ENCODE measurements around the gene FMO3. TPM values are rescaled to one million over a fixed set of nuclear protein-coding genes. Genes with fewer than 3 reads are reported as not detected.

The FMO3 gene
- total RNA-seq (not detected), polyA plus RNA-seq (not detected)

GRCh38 chr1:171090604-171091003 lies at the start of gene FMO3:
TSS of gene FMO3 (plus strand) at chr1:171090905. CDS start at chr1:171092659, 1,754 bp downstream.
- Mint-ChIP-seq H3K9me3 (no peaks in the 10 kb centered on the region), H3K27me3 (no peaks in the 10 kb centered on the region), H3K36me3 (peaks cover 0 to 2% (median 0%) of the 10 kb centered on the region in 3 donors), H3K4me1 (no peaks in the 10 kb centered on the region), H3K4me3 (no peak within 1 kb of the TSS), H3K27ac (no peak within 1 kb of the TSS)
- ChIA-PET CTCF (no interaction called here), POLR2A (no interaction called here)
- Histone ChIP-seq H3K27me3 (ENCODE audit: insufficient read depth, low read length, poor library complexity, severe bottlenecking) (no peaks in the 10 kb centered on the region), H3K27ac (ENCODE audit: low read depth, low read length) (no peak within 1 kb of the TSS), H3K9me3 (ENCODE audit: low read length) (no peaks in the 10 kb centered on the region), H3K36me3 (ENCODE audit: insufficient read depth, low read length) (no peaks in the 10 kb centered on the region), H3K4me1 (ENCODE audit: insufficient read depth, low read length) (no peaks in the 10 kb centered on the region), H3K4me3 (ENCODE audit: low read length) (no peak within 1 kb of the TSS)
- DNase-seq: no peak

GRCh38 chr1:171048014-171048413 lies 42.7 kb upstream of the FMO3 start:
- H3K9me3 ChIP-seq (ENCODE audit: low read length): no peaks in the 10 kb centered on the region
- no peaks in the 10 kb centered on the region for H3K27me3 ChIP-seq (ENCODE audit: insufficient read depth, low read length, poor library complexity, severe bottlenecking)
- no peaks in the 10 kb centered on the region for H3K36me3 ChIP-seq (ENCODE audit: insufficient read depth, low read length)
- no peak overlapping the region for H3K4me3 ChIP-seq (ENCODE audit: low read length)
- no peaks in the 10 kb centered on the region for H3K4me1 ChIP-seq (ENCODE audit: insufficient read depth, low read length)
- Mint-ChIP-seq H3K36me3 (no peaks in the 10 kb centered on the region), H3K27me3 (peaks cover 2 to 15% of the 10 kb centered on the region in 2 donors), H3K4me3 (no peak overlapping the region), H3K9me3 (peaks cover 16 to 31% (median 22%) of the 10 kb centered on the region in 5 donors), H3K4me1 (no peaks in the 10 kb centered on the region), H3K27ac (no peak overlapping the region)
- no peak overlapping the region for H3K27ac ChIP-seq (ENCODE audit: low read depth, low read length)
- ChIA-PET CTCF (no interaction called here), POLR2A (no interaction called here)
- no peak for DNase-seq

- Histone ChIP-seq H3K27me3 (ENCODE audit: insufficient read depth, low read length, poor library complexity, severe bottlenecking) (no peaks in the 10 kb centered on the region), H3K36me3 (ENCODE audit: insufficient read depth, low read length) (no peaks in the 10 kb centered on the region), H3K27ac (ENCODE audit: low read depth, low read length) (no peak overlapping the region), H3K4me3 (ENCODE audit: low read length) (no peak overlapping the region), H3K4me1 (ENCODE audit: insufficient read depth, low read length) (no peaks in the 10 kb centered on the region), H3K9me3 (ENCODE audit: low read length) (no peaks in the 10 kb centered on the region)
- Mint-ChIP-seq H3K27me3 (peaks cover 2 to 18% of the 10 kb centered on the region in 2 donors), H3K9me3 (peaks cover 2 to 9% (median 6%) of the 10 kb centered on the region in 5 donors), H3K36me3 (no peaks in the 10 kb centered on the region), H3K4me3 (no peak overlapping the region), H3K4me1 (no peaks in the 10 kb centered on the region), H3K27ac (no peak overlapping the region)
- ChIA-PET POLR2A (no interaction called here), CTCF (no interaction called here)
- DNase-seq: no peak
Observed at GRCh38 chr1:171052977-171053376, 37.7 kb upstream of the FMO3 start.

GRCh38 chr1:171055966-171056643 lies 34.6 kb upstream of the FMO3 start:
- H3K4me1 Mint-ChIP-seq: no peaks in the 10 kb centered on the region
- Histone ChIP-seq H3K4me3 (ENCODE audit: low read length) (no peak overlapping the region), H3K27ac (ENCODE audit: low read depth, low read length) (no peak overlapping the region), H3K9me3 (ENCODE audit: low read length) (no peaks in the 10 kb centered on the region), H3K4me1 (ENCODE audit: insufficient read depth, low read length) (no peaks in the 10 kb centered on the region), H3K36me3 (ENCODE audit: insufficient read depth, low read length) (no peaks in the 10 kb centered on the region), H3K27me3 (ENCODE audit: insufficient read depth, low read length, poor library complexity, severe bottlenecking) (no peaks in the 10 kb centered on the region)
- CTCF ChIA-PET: no interaction called here
- no peak for DNase-seq
- H3K4me3 Mint-ChIP-seq: no peak overlapping the region
- no peaks in the 10 kb centered on the region for H3K36me3 Mint-ChIP-seq
- no peak overlapping the region for H3K27ac Mint-ChIP-seq
- POLR2A ChIA-PET: no interaction called here
- peaks cover 0 to 13% of the 10 kb centered on the region in 2 donors for H3K27me3 Mint-ChIP-seq
- peaks cover 0 to 7% (median 3%) of the 10 kb centered on the region in 5 donors for H3K9me3 Mint-ChIP-seq

- CTCF ChIA-PET: no interaction called here
Observed at GRCh38 chr1:171061425-171062143, 29.1 kb upstream of the FMO3 start.

GRCh38 chr1:171062902-171063301 lies 27.8 kb upstream of the FMO3 start:
- Histone ChIP-seq H3K9me3 (ENCODE audit: low read length) (no peaks in the 10 kb centered on the region), H3K4me1 (ENCODE audit: insufficient read depth, low read length) (no peaks in the 10 kb centered on the region), H3K27ac (ENCODE audit: low read depth, low read length) (no peak overlapping the region), H3K27me3 (ENCODE audit: insufficient read depth, low read length, poor library complexity, severe bottlenecking) (no peaks in the 10 kb centered on the region), H3K4me3 (ENCODE audit: low read length) (no peak overlapping the region), H3K36me3 (ENCODE audit: insufficient read depth, low read length) (no peaks in the 10 kb centered on the region)
- Mint-ChIP-seq H3K27me3 (peaks cover 0 to 6% of the 10 kb centered on the region in 2 donors), H3K9me3 (peaks cover 0 to 2% (median 0%) of the 10 kb centered on the region in 5 donors), H3K27ac (no peak overlapping the region), H3K4me3 (no peak overlapping the region), H3K4me1 (no peaks in the 10 kb centered on the region), H3K36me3 (no peaks in the 10 kb centered on the region)
- DNase-seq: no peak
- CTCF ChIA-PET: no interaction called here
- POLR2A ChIA-PET: no interaction called here

More at GRCh38 chr1:171061425-171062143, 29.1 kb upstream of the FMO3 start:
- Histone ChIP-seq H3K4me3 (ENCODE audit: low read length) (no peak overlapping the region), H3K27ac (ENCODE audit: low read depth, low read length) (no peak overlapping the region), H3K36me3 (ENCODE audit: insufficient read depth, low read length) (no peaks in the 10 kb centered on the region), H3K27me3 (ENCODE audit: insufficient read depth, low read length, poor library complexity, severe bottlenecking) (no peaks in the 10 kb centered on the region), H3K4me1 (ENCODE audit: insufficient read depth, low read length) (no peaks in the 10 kb centered on the region), H3K9me3 (ENCODE audit: low read length) (no peaks in the 10 kb centered on the region)
- Mint-ChIP-seq H3K4me3 (no peak overlapping the region), H3K27ac (no peak overlapping the region), H3K4me1 (no peaks in the 10 kb centered on the region), H3K27me3 (peaks cover 0 to under 1% of the 10 kb centered on the region in 2 donors), H3K36me3 (no peaks in the 10 kb centered on the region), H3K9me3 (peaks cover 0 to 2% (median 0%) of the 10 kb centered on the region in 5 donors)
- DNase-seq: no peak
- POLR2A ChIA-PET: no interaction called here

- no peak for DNase-seq
- no peaks in the 10 kb centered on the region for H3K4me1 Mint-ChIP-seq
- Histone ChIP-seq H3K4me3 (ENCODE audit: low read length) (no peak overlapping the region), H3K27me3 (ENCODE audit: insufficient read depth, low read length, poor library complexity, severe bottlenecking) (no peaks in the 10 kb centered on the region), H3K4me1 (ENCODE audit: insufficient read depth, low read length) (no peaks in the 10 kb centered on the region), H3K27ac (ENCODE audit: low read depth, low read length) (no peak overlapping the region), H3K36me3 (ENCODE audit: insufficient read depth, low read length) (no peaks in the 10 kb centered on the region), H3K9me3 (ENCODE audit: low read length) (no peaks in the 10 kb centered on the region)
- ChIA-PET POLR2A (no interaction called here), CTCF (no interaction called here)
- no peaks in the 10 kb centered on the region for H3K36me3 Mint-ChIP-seq
- H3K4me3 Mint-ChIP-seq: no peak overlapping the region
- H3K9me3 Mint-ChIP-seq: peaks cover 0 to 3% (median 0%) of the 10 kb centered on the region in 5 donors
- no peak overlapping the region for H3K27ac Mint-ChIP-seq
- no peaks in the 10 kb centered on the region for H3K27me3 Mint-ChIP-seq
Observed at GRCh38 chr1:171075041-171075440, 15.7 kb upstream of the FMO3 start.

- H3K36me3 ChIP-seq (ENCODE audit: insufficient read depth, low read length): no peaks in the 10 kb centered on the region
- H3K4me1 ChIP-seq (ENCODE audit: insufficient read depth, low read length): no peaks in the 10 kb centered on the region
- ChIA-PET CTCF (no interaction called here), POLR2A (no interaction called here)
- no peak overlapping the region for H3K4me3 Mint-ChIP-seq
- DNase-seq: no peak
- H3K4me1 Mint-ChIP-seq: no peaks in the 10 kb centered on the region
- no peaks in the 10 kb centered on the region for H3K27me3 ChIP-seq (ENCODE audit: insufficient read depth, low read length, poor library complexity, severe bottlenecking)
- no peak overlapping the region for H3K27ac ChIP-seq (ENCODE audit: low read depth, low read length)
- H3K9me3 ChIP-seq (ENCODE audit: low read length): no peaks in the 10 kb centered on the region
- H3K4me3 ChIP-seq (ENCODE audit: low read length): no peak overlapping the region
- peaks cover 0 to 3% (median 0%) of the 10 kb centered on the region in 5 donors for H3K9me3 Mint-ChIP-seq
- no peak overlapping the region for H3K27ac Mint-ChIP-seq
- no peaks in the 10 kb centered on the region for H3K27me3 Mint-ChIP-seq
- no peaks in the 10 kb centered on the region for H3K36me3 Mint-ChIP-seq
Observed at GRCh38 chr1:171081314-171081753, 9.4 kb upstream of the FMO3 start.
